Transverse colon (tissue), 4 donors: ENCODE results near the gene CCDC141.

ENCODE experiments used
- EP300 ChIP-seq: sonication (generic); formaldehyde crosslinking; IDR thresholded peaks from one replicate; pipeline ENCODE4 v1.6.1; 2017; ENCODE audit warnings: antibody characterized with exemption, low read depth
- POLR2A ChIP-seq: fragments of 450-650 bp; IDR thresholded peaks from one replicate; pipeline ENCODE4 v1.6.1; 2016; ENCODE audit warnings: antibody characterized with exemption, mild to moderate bottlenecking, moderate library complexity
- POLR2AphosphoS5 ChIP-seq, 3 donors: sonication (generic); formaldehyde crosslinking; IDR thresholded peaks; one replicate each; pipeline ENCODE4 v1.6.1; 2016; ENCODE audit warnings: antibody characterized with exemption in 3 of 3
- TF ChIP-seq, protein P1 (sequence below), 5 experiments: fragments of 200-600 bp in 3 of 5; fragments of 450-650 bp in 2 of 5; sonication (generic) in 3 of 5; IDR thresholded peaks; 1 replicate in 2 of 5; 2 replicates in 3 of 5; pipeline ENCODE4 v1.5.1; 2016 to 2017; ENCODE audit warnings: antibody characterized with exemption in 5 of 5, inconsistent platforms in 3 of 5, mild to moderate bottlenecking in 2 of 5, moderate library complexity in 1 of 5

DNA sequence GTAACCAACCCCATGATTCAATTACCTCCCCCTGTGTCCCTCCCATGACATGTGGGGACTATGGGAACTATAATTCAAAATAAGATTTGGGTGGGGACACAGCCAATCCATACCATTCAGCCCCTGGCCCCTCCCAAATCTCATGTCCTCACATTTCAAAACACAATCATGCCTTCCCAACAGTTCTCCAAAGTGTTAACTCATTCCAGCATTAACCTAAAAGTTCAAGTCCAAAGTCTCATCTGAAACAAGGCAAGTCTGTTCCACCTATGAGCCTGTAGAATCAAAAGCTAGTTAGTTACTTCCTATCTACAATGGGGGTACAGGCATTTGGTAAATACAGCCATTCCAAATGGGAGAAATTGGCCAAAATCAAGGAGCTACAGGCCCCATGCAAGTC lies 32.0 kb upstream of the CCDC141 start:
- TF ChIP-seq, protein P1, sequence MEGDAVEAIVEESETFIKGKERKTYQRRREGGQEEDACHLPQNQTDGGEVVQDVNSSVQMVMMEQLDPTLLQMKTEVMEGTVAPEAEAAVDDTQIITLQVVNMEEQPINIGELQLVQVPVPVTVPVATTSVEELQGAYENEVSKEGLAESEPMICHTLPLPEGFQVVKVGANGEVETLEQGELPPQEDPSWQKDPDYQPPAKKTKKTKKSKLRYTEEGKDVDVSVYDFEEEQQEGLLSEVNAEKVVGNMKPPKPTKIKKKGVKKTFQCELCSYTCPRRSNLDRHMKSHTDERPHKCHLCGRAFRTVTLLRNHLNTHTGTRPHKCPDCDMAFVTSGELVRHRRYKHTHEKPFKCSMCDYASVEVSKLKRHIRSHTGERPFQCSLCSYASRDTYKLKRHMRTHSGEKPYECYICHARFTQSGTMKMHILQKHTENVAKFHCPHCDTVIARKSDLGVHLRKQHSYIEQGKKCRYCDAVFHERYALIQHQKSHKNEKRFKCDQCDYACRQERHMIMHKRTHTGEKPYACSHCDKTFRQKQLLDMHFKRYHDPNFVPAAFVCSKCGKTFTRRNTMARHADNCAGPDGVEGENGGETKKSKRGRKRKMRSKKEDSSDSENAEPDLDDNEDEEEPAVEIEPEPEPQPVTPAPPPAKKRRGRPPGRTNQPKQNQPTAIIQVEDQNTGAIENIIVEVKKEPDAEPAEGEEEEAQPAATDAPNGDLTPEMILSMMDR (IDR thresholded peaks at IDR 0.05): no peak
- TF ChIP-seq POLR2A (no peak), POLR2AphosphoS5 (IDR thresholded peaks at IDR 0.05) (no peak), EP300 (no peak)
